Measurements from ENCODE around the gene CLEC16A.

GRCh38 chr16:11170201-11170600, 225.8 kb downstream of the CLEC16A start:
- TF ChIP-seq POLR2A (IDR thresholded peaks at IDR 0.05) (no peak), CTCF (IDR thresholded peaks at IDR 0.05) (no peak)

All from thyroid gland (tissue), 4 donors.